ENCODE results near the gene EVL.

Gene EVL

GRCh38 chr14:100110816-100111215, 45.6 kb downstream of the EVL start:
- H3K4me3 ChIP-seq (ENCODE audit: insufficient read length, low read depth): no peak overlapping the region
- H3K27me3 ChIP-seq (ENCODE audit: insufficient read depth, insufficient read length): no peaks in the 10 kb centered on the region
- TF ChIP-seq YY1 (IDR thresholded peaks at IDR 0.05; ENCODE audit: insufficient read depth, insufficient read length): no peak
- TF ChIP-seq ZNF274 (IDR thresholded peaks at IDR 0.05; ENCODE audit: low read depth, low read length): no peak
- TF ChIP-seq SUZ12 (IDR thresholded peaks at IDR 0.05; ENCODE audit: extremely low read depth, insufficient read depth, insufficient read length): no peak
- peaks cover 7% of the 10 kb centered on the region for H3K36me3 ChIP-seq (ENCODE audit: insufficient read depth, insufficient read length, low read length)
- no peak overlapping the region for H3K9ac ChIP-seq (ENCODE audit: insufficient read length, low read depth)
- peaks cover 12% of the 10 kb centered on the region for H3K4me1 ChIP-seq (ENCODE audit: insufficient read depth, insufficient read length)
- no peak for DNase-seq (ENCODE audit: low read depth, low spot score)
- H3K9me3 ChIP-seq (ENCODE audit: insufficient read depth, low read length): no peaks in the 10 kb centered on the region

GRCh38 chr14:100111931-100112704, 46.9 kb downstream of the EVL start:
- H3K9ac ChIP-seq (ENCODE audit: insufficient read length, low read depth): no peak overlapping the region
- peaks cover 5% of the 10 kb centered on the region for H3K36me3 ChIP-seq (ENCODE audit: insufficient read depth, insufficient read length, low read length)

GRCh38 chr14:100114109-100114765, 49.0 kb downstream of the EVL start:
- H3K9ac ChIP-seq (ENCODE audit: insufficient read length, low read depth): no peak overlapping the region
- H3K36me3 ChIP-seq (ENCODE audit: insufficient read depth, insufficient read length, low read length): peaks cover 5% of the 10 kb centered on the region

More at GRCh38 chr14:100111931-100112704, 46.9 kb downstream of the EVL start:
- TF ChIP-seq YY1 (IDR thresholded peaks at IDR 0.05; ENCODE audit: insufficient read depth, insufficient read length): no peak
- TF ChIP-seq ZNF274 (IDR thresholded peaks at IDR 0.05; ENCODE audit: low read depth, low read length): no peak
- no peak for DNase-seq (ENCODE audit: low read depth, low spot score)
- Histone ChIP-seq H3K9me3 (ENCODE audit: insufficient read depth, low read length) (no peaks in the 10 kb centered on the region), H3K4me3 (ENCODE audit: insufficient read length, low read depth) (no peak overlapping the region), H3K4me1 (ENCODE audit: insufficient read depth, insufficient read length) (peaks cover 12% of the 10 kb centered on the region), H3K27me3 (ENCODE audit: insufficient read depth, insufficient read length) (no peaks in the 10 kb centered on the region)

DNA sequence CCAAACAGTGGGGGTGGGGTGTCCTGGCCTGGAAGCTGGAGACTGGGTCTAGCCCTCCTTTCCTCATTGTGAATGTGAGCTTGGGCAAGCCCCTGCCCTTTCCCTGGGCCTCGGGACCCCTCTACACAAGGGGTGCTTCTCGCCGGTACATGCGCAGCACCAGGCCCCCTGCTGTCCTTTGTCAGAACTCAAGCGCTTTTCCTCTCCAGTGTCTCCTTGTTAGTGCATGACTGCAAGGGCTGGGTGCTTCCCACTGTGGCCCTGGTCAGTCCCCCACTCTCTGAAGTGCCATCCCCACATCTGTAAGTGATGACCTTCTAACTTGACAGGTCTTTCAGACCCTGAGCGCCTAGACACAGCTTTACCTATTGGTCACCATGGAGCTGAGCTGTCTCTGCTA, 50.0 kb downstream of the EVL start:
- Histone ChIP-seq H3K4me3 (ENCODE audit: insufficient read length, low read depth) (no peak overlapping the region), H3K9ac (ENCODE audit: insufficient read length, low read depth) (no peak overlapping the region), H3K9me3 (ENCODE audit: insufficient read depth, low read length) (no peaks in the 10 kb centered on the region), H3K27me3 (ENCODE audit: insufficient read depth, insufficient read length) (no peaks in the 10 kb centered on the region), H3K36me3 (ENCODE audit: insufficient read depth, insufficient read length, low read length) (no peaks in the 10 kb centered on the region), H3K4me1 (ENCODE audit: insufficient read depth, insufficient read length) (peaks cover 7% of the 10 kb centered on the region)
- TF ChIP-seq YY1 (IDR thresholded peaks at IDR 0.05; ENCODE audit: insufficient read depth, insufficient read length) (no peak), ZNF274 (IDR thresholded peaks at IDR 0.05; ENCODE audit: low read depth, low read length) (no peak), SUZ12 (IDR thresholded peaks at IDR 0.05; ENCODE audit: extremely low read depth, insufficient read depth, insufficient read length) (no peak)
- DNase-seq (ENCODE audit: low read depth, low spot score): no peak

More at GRCh38 chr14:100114109-100114765, 49.0 kb downstream of the EVL start:
- H3K9me3 ChIP-seq (ENCODE audit: insufficient read depth, low read length): no peaks in the 10 kb centered on the region
- no peaks in the 10 kb centered on the region for H3K27me3 ChIP-seq (ENCODE audit: insufficient read depth, insufficient read length)
- peaks cover 7% of the 10 kb centered on the region for H3K4me1 ChIP-seq (ENCODE audit: insufficient read depth, insufficient read length)
- H3K4me3 ChIP-seq (ENCODE audit: insufficient read length, low read depth): no peak overlapping the region
- no peak for DNase-seq (ENCODE audit: low read depth, low spot score)
- TF ChIP-seq YY1 (IDR thresholded peaks at IDR 0.05; ENCODE audit: insufficient read depth, insufficient read length): no peak
- TF ChIP-seq SUZ12 (IDR thresholded peaks at IDR 0.05; ENCODE audit: extremely low read depth, insufficient read depth, insufficient read length): no peak
- TF ChIP-seq ZNF274 (IDR thresholded peaks at IDR 0.05; ENCODE audit: low read depth, low read length): no peak

DNA sequence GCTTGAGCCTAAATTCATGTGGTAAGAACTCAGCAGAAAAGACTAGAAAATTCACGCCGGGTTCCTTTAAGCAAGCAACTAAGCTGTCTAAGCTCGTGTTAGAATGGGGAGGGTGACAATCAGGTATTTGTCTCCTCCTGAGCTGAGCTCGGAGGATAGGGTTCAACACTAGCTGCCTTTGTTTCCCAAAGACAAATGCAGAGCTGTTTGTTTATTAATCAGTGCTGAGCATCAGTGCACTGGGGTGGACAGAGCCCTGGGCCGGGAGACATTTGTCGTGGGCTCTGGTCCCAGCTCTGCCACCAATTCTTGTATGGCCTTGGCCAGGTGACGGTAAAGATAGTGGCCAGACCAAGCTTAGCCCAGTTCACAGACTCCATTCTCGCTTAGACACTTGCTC, 50.5 kb downstream of the EVL start:
- no peak overlapping the region for H3K9ac ChIP-seq (ENCODE audit: insufficient read length, low read depth)
- no peaks in the 10 kb centered on the region for H3K36me3 ChIP-seq (ENCODE audit: insufficient read depth, insufficient read length, low read length)
- no peaks in the 10 kb centered on the region for H3K9me3 ChIP-seq (ENCODE audit: insufficient read depth, low read length)
- TF ChIP-seq SUZ12 (IDR thresholded peaks at IDR 0.05; ENCODE audit: extremely low read depth, insufficient read depth, insufficient read length) (no peak), YY1 (IDR thresholded peaks at IDR 0.05; ENCODE audit: insufficient read depth, insufficient read length) (no peak), ZNF274 (IDR thresholded peaks at IDR 0.05; ENCODE audit: low read depth, low read length) (no peak)
- H3K4me3 ChIP-seq (ENCODE audit: insufficient read length, low read depth): no peak overlapping the region
- no peaks in the 10 kb centered on the region for H3K27me3 ChIP-seq (ENCODE audit: insufficient read depth, insufficient read length)
- peaks cover 7% of the 10 kb centered on the region for H3K4me1 ChIP-seq (ENCODE audit: insufficient read depth, insufficient read length)
- DNase-seq (ENCODE audit: low read depth, low spot score): no peak

GRCh38 chr14:100116134-100116533, 50.9 kb downstream of the EVL start:
- H3K4me3 ChIP-seq (ENCODE audit: insufficient read length, low read depth): no peak overlapping the region
- H3K4me1 ChIP-seq (ENCODE audit: insufficient read depth, insufficient read length): peaks cover 5% of the 10 kb centered on the region
- TF ChIP-seq ZNF274 (IDR thresholded peaks at IDR 0.05; ENCODE audit: low read depth, low read length) (no peak), SUZ12 (IDR thresholded peaks at IDR 0.05; ENCODE audit: extremely low read depth, insufficient read depth, insufficient read length) (no peak)
- no peak overlapping the region for H3K9ac ChIP-seq (ENCODE audit: insufficient read length, low read depth)
- H3K36me3 ChIP-seq (ENCODE audit: insufficient read depth, insufficient read length, low read length): no peaks in the 10 kb centered on the region
- H3K27me3 ChIP-seq (ENCODE audit: insufficient read depth, insufficient read length): no peaks in the 10 kb centered on the region
- H3K9me3 ChIP-seq (ENCODE audit: insufficient read depth, low read length): no peaks in the 10 kb centered on the region
- no peak for DNase-seq (ENCODE audit: low read depth, low spot score)

GRCh38 chr14:100117026-100117425, 51.8 kb downstream of the EVL start:
- TF ChIP-seq YY1 (IDR thresholded peaks at IDR 0.05; ENCODE audit: insufficient read depth, insufficient read length) (no peak), ZNF274 (IDR thresholded peaks at IDR 0.05; ENCODE audit: low read depth, low read length) (no peak), SUZ12 (IDR thresholded peaks at IDR 0.05; ENCODE audit: extremely low read depth, insufficient read depth, insufficient read length) (no peak)
- no peak overlapping the region for H3K9ac ChIP-seq (ENCODE audit: insufficient read length, low read depth)
- no peak for DNase-seq (ENCODE audit: low read depth, low spot score)
- H3K36me3 ChIP-seq (ENCODE audit: insufficient read depth, insufficient read length, low read length): no peaks in the 10 kb centered on the region
- H3K27me3 ChIP-seq (ENCODE audit: insufficient read depth, insufficient read length): no peaks in the 10 kb centered on the region
- H3K4me1 ChIP-seq (ENCODE audit: insufficient read depth, insufficient read length): peaks cover 3% of the 10 kb centered on the region
- H3K9me3 ChIP-seq (ENCODE audit: insufficient read depth, low read length): no peaks in the 10 kb centered on the region
- no peak overlapping the region for H3K4me3 ChIP-seq (ENCODE audit: insufficient read length, low read depth)
